NCI-H128 (cell line): Measurements from ENCODE around the gene PPP1R36.
"Not testable (repeated sequence)": the region's sequence is repeated elsewhere in the genome, so short reads cannot be mapped to it uniquely, and the experiment has no call there.

Experiments used
- DNase-seq: peaks from one replicate; lab custom pipeline; 2025; ENCODE audit not compliant: unreplicated experiment; lab: John Stamatoyannopoulos, UW

Gene PPP1R36

DNA sequence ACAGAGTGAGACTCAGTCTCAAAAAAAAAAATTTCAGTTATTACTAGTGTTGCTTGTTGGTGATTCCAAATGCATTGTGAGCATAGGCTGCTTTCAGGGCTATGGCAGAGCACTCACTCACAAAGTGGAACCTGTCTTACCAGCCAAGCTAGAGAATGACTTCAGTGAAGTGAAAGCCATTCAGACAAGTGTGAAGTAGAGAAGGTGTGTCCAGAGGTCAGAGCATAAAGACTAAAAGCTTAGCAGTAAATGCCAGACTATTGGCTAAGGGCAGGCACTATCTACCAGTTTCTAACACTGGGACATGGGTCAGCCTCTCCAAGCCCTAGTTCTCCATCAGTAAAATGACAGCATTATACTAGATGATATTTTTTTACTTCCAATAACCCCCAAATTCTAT is 12.7 kb downstream of the PPP1R36 start:
- DNase-seq = no peak

DNA sequence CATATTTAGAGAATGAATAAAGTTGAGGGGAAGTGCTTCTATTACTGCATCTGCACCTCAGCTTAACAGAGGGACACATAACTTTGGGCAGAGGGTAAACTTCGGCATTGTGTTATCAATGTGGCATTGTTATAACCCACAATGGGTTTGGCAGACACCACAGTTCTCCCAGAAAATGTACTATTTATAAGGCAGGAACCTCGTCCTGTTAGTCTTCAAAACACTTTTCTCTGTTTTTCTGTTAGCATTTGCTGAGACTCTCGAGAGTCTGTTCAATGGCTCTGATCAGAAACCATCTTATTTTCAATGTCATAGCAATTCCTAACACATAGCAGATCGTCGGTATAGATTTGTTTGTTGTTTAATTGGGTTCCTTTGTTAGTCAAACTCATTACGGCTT is 13.9 kb downstream of the PPP1R36 start:
- no peak for DNase-seq

DNA sequence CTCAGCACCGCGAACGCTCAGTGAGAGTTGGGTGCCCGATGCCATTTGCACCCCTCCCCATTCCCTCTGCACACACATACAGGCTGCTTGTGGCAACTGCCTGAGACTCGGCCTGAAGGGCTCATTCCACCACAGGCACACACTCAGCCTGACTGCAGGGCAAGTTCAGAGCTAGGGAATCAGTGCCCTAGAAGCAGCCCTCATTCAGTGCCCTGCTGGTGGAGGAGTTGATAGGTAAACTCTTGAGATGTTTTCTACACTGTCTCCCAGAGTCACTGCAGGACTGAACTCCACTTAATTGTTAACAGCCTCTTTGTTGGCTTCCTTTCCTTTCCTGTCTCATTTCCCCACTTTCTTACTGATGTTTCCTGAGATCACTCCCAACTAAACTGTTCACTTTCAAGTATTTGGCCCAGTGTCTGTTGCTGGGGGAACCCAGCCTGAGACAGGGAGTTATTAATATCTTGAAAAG is 16.9 kb downstream of the PPP1R36 start:
- DNase-seq = no peak

- DNase-seq = no peak
Observed at GRCh38 chr14:64569138-64569631, 19.4 kb downstream of the PPP1R36 start.

DNA sequence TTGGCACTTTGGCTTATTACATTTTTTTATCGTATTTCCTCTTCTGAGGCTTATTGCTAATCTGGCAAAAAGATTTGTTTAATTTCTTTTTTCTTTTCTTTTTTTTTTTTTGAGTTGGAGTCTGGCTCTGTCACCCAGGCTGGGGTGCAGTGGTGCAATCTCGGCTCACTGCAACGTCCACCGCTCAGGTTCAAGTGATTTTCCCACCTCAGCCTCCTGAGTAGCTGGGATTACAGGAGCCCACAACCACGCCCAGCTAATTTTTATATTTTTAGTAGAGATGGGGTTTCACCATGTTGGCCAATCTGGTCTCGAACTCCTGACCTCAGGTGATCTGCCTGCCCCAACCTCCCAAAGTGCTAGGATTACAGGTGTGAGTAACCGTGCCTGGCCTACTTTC is 19.9 kb downstream of the PPP1R36 start:
- DNase-seq = not testable (repeated sequence)

DNA sequence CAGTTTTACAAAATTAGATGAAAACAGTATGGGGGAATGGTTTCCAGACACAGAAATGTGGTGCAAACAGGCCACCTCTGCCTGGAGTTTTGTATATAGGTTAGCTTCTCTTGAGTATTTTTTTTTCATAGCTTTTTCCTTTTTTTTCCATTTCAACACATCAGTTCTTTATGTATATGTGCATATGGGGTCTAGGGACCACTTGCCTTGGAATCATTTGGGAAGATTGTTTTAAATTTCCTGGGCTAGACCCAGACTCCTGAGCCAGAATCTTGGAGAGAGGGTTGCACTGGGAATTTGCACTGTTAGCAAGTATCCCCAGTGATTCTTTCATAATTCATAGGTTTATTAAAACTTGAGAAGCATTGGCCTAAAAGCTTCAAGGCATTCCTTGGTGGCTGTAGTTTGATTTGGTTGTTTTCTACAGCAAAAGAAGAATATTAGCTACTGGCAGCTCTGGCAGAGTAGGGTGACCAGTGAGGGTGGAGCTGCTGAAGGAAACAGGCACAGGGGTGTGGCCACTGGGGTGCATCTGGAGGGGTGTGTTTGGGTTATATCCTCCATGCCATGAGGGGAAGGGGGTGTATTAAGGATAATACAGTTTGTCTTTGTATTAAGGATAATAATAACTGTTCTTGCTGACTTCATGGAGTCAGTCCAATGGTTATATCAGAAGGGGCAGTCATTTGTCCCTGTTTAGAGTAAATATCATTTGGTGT is 22.8 kb downstream of the PPP1R36 start:
- DNase-seq = no peak

GRCh38 chr14:64573109-64573508 is 23.3 kb downstream of the PPP1R36 start:
- no peak for DNase-seq

DNA sequence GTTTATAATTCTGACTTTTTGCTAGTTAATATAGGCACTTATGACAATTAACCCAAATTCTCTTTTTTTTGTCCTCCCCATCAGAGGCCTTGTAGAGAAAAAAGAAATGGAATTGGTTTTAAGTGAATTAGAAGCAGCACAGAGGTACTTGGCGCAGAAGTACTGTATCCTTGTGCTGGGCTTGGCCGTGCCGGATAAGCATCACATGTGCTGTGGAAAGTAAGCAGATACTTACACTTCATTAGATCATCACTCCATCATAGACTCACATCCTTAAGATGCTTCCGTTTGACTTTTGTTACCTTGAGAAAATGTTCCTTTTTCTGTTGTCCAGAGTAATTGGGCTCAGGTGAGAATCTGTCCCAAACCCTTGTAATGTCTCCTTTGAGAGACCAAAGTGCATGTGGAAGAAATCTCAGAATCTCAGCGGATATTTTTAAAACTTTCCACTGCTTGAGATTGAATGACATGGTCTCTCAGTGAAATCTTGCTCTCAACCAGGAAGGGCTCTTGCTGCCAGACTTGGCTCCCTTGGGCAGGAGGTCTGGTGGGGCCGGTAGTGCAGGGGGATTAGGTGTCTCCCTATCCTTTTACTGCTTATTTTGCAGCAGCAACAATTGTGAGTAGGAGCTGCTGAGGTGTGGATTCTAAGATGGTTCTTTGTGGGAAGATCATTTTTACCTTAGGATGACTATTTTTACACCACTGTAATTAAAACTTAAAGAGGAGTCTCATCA is 24.8 kb downstream of the PPP1R36 start:
- DNase-seq = no peak

GRCh38 chr14:64577211-64577610 is 27.4 kb downstream of the PPP1R36 start:
- DNase-seq = no peak

DNA sequence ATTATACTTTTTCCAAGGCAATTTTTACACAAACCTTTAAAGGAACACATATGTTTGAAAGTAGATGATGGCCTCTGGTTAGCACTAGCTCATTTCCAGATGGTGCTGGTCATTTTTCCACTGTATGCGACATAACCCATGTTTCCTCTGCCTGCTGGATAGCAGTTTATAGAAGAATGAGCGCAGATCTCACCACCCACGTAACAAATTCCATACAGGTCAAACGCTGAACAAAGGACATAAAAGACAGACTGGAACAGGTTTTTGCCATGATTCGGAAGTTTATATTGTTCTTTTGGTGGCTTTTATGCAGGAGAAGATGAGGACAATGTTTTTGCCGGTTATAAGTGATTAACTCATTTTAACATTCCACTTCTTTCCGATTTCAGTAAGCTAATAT is 30.7 kb downstream of the PPP1R36 start:
- DNase-seq = no peak

DNA sequence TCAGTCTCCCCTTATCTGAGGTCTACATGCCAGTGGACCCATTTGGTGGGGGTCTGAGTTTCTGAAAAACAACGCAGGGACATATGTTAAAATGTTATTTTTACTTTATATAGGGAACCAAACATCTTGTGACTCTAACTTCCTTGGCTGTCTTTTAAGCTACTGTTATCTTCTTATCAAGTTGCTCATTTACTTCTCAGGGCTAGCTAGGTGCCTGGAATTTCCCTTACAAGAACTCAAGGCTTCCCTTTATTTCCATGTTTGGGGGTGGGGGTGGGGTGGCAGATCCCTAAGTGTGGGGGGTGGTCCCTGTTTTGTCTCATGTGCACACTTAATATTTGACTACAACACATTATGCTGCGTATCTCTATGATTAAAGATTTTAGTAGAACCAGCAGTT is 31.6 kb downstream of the PPP1R36 start:
- DNase-seq = no peak

DNA sequence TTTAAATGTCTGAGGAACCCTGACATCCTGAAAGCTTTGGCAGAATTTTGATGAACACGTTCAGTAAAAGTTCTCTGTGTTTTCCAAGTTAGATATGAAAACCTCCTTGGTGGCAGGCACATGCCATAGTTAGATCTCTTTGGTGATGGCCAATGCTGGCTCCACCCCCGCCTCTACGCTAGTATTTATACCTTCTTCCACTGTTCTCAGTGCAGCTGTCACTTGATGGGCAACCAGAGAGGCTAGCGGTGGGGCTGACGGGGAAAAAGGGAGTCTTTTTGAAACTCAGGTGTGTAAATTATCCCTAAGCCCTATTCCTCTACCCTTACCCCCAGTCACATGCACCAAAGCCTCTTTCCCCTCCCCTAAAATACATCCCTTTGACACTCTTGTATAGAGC is 32.1 kb downstream of the PPP1R36 start:
- DNase-seq = no peak

GRCh38 chr14:64584190-64584589 is 34.4 kb downstream of the PPP1R36 start:
- DNase-seq = no peak

GRCh38 chr14:64591809-64592208 is 42.0 kb downstream of the PPP1R36 start:
- no peak for DNase-seq

GRCh38 chr14:64594438-64594837 is 44.7 kb downstream of the PPP1R36 start:
- DNase-seq = no peak

- DNase-seq = no peak
Observed at GRCh38 chr14:64598404-64598803, 48.6 kb downstream of the PPP1R36 start.

DNA sequence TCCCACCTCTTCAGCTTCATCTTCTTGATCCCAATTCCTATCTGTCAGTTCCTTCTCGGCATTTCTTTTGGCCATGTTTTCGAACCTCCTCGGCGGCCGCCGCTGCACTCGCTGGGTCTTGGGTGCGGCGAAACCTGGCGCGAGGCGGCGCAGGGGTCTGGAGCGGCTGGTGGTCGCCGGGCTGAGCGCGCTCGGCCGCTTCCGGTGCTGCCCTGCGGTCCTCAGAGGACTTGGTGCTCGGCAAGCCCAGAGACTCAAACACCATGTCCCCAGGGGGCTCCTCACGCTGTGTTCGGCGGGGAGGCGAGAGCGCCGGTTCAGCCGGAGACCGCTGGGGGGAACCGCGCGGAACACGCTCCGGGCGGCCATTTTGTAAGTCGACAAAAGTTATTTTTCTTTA is 51.8 kb downstream of the PPP1R36 start:
- no peak for DNase-seq

- no peak for DNase-seq
Observed at GRCh38 chr14:64602826-64603225, 53.1 kb downstream of the PPP1R36 start.

DNA sequence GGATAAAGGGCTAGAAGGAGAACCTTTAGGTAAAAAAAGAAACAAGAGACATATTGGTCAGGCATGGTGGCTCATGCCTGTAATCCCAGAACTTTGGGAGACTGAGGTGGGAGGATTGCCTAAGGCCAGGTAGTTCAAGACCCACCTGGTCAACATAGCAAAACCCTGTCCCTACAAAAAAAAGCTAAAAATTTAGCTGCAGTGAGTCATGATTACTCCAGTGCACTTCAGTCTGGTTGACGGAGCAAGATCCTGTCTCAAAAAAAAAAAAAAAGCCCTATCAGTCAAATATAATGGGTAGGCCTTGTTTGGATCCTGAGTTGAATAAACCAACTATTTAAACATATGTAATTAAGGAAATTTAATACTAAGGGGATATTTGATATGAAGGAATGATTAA is 54.2 kb downstream of the PPP1R36 start:
- no peak for DNase-seq

DNA sequence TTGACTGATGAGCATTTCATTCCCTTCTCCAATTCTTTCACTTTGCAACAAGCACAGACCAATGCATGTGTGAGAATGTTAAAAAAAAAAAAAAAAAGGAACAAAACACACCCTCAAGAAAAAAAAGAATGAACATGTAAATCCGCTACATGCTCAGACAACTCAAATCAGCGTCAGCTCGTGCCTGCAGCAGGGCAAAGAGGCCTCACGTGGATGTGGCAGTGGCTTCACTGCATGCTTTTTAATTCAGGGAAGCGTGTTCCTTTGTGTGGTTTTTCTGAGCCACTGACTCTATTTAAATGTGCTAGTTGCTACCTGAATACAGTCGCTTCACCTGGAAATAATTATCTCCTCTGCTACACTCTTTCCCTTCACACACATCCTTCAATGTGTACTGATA is 55.1 kb downstream of the PPP1R36 start:
- no peak for DNase-seq

DNA sequence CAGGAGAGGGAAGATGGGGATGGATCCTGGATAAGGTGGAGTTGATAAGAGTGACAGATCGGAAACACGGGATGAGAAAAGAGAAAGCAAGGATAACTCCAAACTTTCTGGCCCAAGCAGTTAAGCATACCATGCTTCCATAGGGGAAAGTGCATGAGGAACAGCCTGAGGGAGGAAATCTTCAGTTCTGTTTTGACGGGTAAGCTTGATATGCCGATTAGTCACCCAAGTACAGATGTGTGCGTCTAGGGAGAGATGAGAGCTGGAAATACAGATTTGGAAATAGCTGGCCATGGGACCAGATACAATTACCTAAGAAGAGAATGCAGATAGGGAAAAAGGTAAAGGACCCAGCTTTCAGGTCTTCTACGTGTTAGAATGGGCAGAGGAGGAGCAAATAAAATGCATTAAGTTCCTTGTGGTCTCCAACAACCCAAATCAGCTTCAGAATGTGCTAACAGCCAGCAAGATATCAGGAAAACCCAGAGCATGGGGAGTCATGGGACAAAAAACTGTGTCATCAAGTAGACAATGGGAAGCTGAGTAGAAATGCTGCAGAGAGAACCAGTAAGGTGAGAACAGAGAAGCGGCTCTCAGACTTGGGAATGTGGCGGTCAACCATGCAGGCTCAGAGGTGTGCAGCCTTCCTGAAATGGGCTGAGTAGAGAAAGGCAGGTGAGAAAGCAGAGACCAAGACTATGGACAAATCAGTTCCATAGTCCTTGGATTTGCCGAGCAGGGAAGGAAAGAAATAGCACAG is 56.3 kb downstream of the PPP1R36 start:
- DNase-seq = no peak
